Skeletal muscle tissue (tissue), 4 donors: ENCODE data around the gene MTUS2. TPM values are rescaled to one million over a fixed set of nuclear protein-coding genes. Genes with fewer than 3 reads are reported as not detected.
"Not testable (repeated sequence)": the region's sequence is repeated elsewhere in the genome, so short reads cannot be mapped to it uniquely, and the experiment has no call there.

Experiments used
- H3K27ac ChIP-seq: one replicate; pipeline ENCODE4 v1.7.0; 2013; ENCODE audit warnings: mild to moderate bottlenecking, low read depth, low read length, inconsistent platforms
- H3K27me3 ChIP-seq, 3 donors: one replicate each; pipeline ENCODE4 v1.7.0; 2013; ENCODE audit warnings: low read length in 3 of 3; ENCODE audit not compliant: control insufficient read depth in 3 of 3, insufficient read depth in 3 of 3
- H3K36me3 ChIP-seq, 3 donors: one replicate each; pipeline ENCODE4 v1.7.0; 2013; ENCODE audit warnings: low read length in 3 of 3; ENCODE audit not compliant: control insufficient read depth in 3 of 3, insufficient read depth in 3 of 3
- H3K4me1 ChIP-seq, 3 donors: one replicate each; pipeline ENCODE4 v1.7.0; 2013; ENCODE audit warnings: low read length in 3 of 3, mild to moderate bottlenecking in 3 of 3; ENCODE audit not compliant: control insufficient read depth in 3 of 3, insufficient read depth in 3 of 3
- H3K4me3 ChIP-seq, 3 donors: one replicate each; pipeline ENCODE4 v1.7.0; 2013; ENCODE audit warnings: low read length in 3 of 3
- H3K9ac ChIP-seq, 3 donors: one replicate each; pipeline ENCODE4 v1.7.0; 2013; ENCODE audit warnings: low read length in 3 of 3, mild to moderate bottlenecking in 3 of 3, moderate library complexity in 2 of 3, low read depth in 1 of 3
- H3K9me3 ChIP-seq, 3 donors: one replicate each; pipeline ENCODE4 v1.7.0; 2013; ENCODE audit warnings: low read length in 3 of 3; ENCODE audit not compliant: control insufficient read depth in 3 of 3
- total RNA-seq: library from RNA; depleted of rRNA; stranded (reverse); fragments of >200 nt; gene quantifications from one replicate; pipeline ENCODE4 v1.2.3, GENCODE V29; 2014
- donor health status: Osteomylitis.

Gene MTUS2
- total RNA-seq, 1 donor from 2014 or later, result 4.2 TPM

DNA sequence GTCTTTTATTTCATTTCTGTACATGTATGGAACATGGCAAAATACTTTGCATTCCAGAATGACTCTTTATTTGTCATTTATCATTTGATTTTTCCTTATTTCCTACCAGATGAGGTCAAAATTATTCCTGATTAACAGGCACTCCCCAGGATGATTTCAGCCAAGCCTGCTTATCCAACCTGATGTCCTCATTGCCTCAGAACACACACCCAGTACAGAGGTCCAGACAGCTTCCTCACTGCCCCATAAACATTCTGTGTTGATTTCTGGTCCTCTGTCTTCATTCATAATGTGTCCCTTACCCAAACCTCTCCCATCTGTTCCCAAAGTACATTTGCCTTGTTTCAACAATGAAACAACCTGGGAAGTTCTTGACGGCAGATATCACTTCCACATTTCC is 367.4 kb downstream of the MTUS2 start:
- Histone ChIP-seq H3K9me3 (peaks cover 0 to 10% (median 0%) of the 10 kb centered on the region in 3 donors), H3K4me3 (no peak overlapping the region), H3K27me3 (no peaks in the 10 kb centered on the region), H3K4me1 (no peaks in the 10 kb centered on the region), H3K27ac (no peak overlapping the region), H3K9ac (no peak overlapping the region), H3K36me3 (no peaks in the 10 kb centered on the region)

DNA sequence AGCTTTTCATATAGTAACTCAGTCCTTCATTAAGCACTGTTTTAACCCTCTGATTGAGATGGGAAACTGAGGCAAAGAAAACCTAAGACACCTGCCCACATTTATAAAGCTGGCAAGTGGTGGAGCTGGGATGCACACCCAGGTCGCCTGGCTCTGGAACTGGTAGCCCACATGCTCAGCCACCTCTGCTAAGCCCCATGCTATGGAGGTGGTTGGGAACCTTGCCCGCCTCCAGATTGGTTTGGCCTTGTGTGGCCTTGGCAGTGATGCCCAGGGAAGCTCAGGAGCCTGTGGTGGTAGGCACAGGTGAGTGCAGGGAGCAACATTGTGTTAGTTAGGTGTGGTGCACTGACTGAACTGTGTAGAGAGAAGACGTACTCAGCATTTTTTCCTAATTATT is 370.2 kb downstream of the MTUS2 start:
- Histone ChIP-seq H3K4me3 (no peak overlapping the region), H3K4me1 (no peaks in the 10 kb centered on the region), H3K9ac (no peak overlapping the region), H3K27ac (no peak overlapping the region), H3K9me3 (peaks cover 0 to under 1% (median 0%) of the 10 kb centered on the region in 3 donors), H3K36me3 (no peaks in the 10 kb centered on the region), H3K27me3 (no peaks in the 10 kb centered on the region)

DNA sequence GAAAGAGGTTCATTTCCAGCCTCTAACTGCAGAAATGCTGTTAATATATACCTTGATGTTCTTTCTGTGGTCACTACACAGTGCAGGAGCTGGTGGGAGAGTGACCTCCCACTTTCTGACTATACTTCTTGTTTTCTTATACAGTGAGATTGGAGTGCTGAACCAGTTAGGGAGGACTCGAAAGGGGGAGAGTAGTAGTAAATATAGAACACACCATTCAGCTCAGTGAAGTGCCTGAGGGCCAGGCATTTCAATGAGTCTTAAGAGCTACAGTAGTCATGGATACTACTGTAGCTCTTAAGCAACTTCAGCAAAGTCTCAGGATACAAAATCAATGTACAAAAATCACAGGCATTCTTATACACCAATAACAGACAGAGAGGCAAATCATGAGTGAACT is 372.9 kb downstream of the MTUS2 start:
- Histone ChIP-seq H3K4me3 (no peak overlapping the region), H3K9ac (no peak overlapping the region), H3K27me3 (no peaks in the 10 kb centered on the region), H3K9me3 (no peaks in the 10 kb centered on the region), H3K36me3 (no peaks in the 10 kb centered on the region), H3K4me1 (no peaks in the 10 kb centered on the region), H3K27ac (no peak overlapping the region)

DNA sequence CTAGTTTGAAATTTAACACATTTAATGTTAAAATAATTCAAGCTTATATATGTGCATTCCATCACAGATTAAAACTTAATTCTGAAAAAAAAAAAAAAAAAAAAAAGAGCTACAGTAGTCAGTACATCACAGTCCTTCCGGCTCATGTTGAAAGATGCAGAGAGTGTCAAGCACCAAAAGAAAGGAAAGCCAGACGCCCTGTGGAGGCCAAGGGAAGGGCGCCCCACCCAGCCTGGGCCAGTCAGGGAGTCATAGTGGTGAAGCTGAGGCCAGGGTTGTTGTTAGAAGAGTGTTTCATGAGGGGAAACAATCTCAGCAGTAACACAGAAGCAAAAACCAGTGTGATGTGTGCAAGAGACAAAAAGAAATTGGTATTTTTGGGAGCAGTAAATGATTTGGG is 375.3 kb downstream of the MTUS2 start:
- Histone ChIP-seq H3K27me3 (no peaks in the 10 kb centered on the region), H3K4me3 (no peak overlapping the region), H3K4me1 (no peaks in the 10 kb centered on the region), H3K9ac (no peak overlapping the region), H3K9me3 (no peaks in the 10 kb centered on the region), H3K27ac (no peak overlapping the region), H3K36me3 (no peaks in the 10 kb centered on the region)

DNA sequence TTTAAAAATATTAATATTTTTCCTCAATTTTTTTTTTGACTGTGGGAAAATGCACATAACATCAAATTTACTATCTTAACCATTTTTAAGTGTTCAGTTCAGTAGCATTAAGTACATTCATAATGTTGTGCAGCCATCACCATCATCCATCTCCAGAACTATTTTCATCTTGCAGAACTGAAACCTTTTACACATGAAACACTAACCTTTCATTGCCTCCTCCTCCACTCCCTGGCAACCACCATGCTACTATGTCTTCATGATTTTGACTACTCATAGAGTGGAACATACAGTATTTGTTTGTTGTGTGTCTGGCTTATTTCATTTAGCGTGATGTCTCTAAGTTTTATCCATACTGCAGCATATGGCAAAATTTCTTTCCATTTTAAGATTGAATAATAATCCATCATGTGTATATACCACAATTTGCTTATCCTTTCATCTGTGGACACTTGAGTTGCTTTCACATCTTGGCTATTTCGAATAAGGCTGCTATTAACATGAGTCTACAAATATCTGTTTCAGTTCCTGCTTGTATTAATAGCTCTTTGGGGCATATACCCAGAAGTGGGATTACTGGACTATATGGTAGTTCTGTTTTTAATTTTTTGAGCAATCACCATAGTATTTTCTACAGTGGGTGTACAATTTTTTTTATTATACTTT is 376.4 kb downstream of the MTUS2 start:
- Histone ChIP-seq H3K9ac (no peak overlapping the region), H3K36me3 (no peaks in the 10 kb centered on the region), H3K4me1 (no peaks in the 10 kb centered on the region), H3K9me3 (no peaks in the 10 kb centered on the region), H3K27me3 (no peaks in the 10 kb centered on the region), H3K27ac (no peak overlapping the region), H3K4me3 (no peak overlapping the region)

DNA sequence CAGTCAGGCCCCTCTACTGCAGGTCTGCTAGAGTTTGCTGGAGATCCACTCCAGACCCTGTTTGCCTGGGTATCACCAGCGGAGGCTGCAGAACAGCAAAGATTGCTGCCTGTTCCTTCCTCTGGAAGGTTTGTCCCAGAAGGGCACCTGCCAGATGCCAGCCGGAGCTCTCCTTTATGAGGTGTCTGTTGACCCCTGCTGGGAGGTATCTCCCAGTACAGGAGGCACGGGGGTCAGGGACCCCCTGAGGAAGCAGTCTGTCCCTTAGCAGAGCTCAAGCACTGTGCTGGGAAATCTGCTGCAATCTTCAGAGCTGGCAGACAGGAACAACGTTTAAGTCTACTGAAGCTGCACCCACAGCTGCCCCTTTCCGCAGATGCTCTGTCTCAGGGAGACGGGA is 382.6 kb downstream of the MTUS2 start:
- not testable (repeated sequence) for H3K4me1 ChIP-seq, H3K9me3 ChIP-seq, H3K27ac ChIP-seq, H3K36me3 ChIP-seq, H3K27me3 ChIP-seq, H3K4me3 ChIP-seq, H3K9ac ChIP-seq

DNA sequence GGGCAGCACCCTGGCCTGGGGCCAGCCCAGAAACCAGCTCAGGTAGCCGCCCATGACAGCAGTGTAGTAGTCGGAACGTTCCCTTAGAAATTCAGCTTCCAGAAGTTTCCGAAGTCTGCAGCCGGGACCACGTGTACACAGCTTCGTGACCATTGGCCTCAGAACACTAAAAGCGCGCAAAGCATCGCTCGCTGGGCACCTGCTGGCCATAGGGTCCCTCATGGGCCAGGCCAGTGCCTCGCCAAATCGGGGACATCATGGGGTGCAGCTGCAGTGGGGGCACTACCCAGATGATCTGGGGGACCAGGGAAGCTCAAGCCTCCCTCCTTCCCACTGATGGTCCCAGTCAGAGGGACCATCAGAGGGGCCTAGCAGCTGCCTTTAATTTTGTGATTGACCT is 384.5 kb downstream of the MTUS2 start:
- no peaks in the 10 kb centered on the region for H3K27me3 ChIP-seq
- H3K9ac ChIP-seq, result no peak overlapping the region
- no peaks in the 10 kb centered on the region for H3K36me3 ChIP-seq
- no peak overlapping the region for H3K27ac ChIP-seq
- H3K9me3 ChIP-seq, result no peaks in the 10 kb centered on the region
- H3K4me1 ChIP-seq, result no peaks in the 10 kb centered on the region
- no peak overlapping the region for H3K4me3 ChIP-seq

DNA sequence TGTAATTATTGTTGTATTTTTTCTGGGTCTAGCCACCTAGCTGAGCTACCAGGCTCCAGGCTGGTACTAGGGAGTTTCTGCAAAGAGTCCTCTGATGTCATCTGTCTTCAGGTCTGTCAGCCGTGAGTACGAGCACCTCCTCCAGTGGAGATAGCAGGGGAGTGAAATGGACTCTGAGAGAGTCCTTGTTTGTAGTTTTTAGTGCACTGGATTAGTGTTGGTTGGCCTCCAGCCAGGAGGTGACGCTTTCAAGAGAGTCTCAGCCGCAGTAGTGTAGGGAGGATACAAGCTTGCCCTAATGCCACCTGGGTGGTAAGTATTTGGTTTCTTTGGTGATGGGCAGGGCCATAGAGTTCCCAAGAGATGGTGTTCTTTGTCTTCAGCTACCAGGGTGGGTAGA is 390.5 kb downstream of the MTUS2 start:
- Histone ChIP-seq H3K4me1 (no peaks in the 10 kb centered on the region), H3K36me3 (no peaks in the 10 kb centered on the region), H3K9ac (no peak overlapping the region), H3K27me3 (no peaks in the 10 kb centered on the region), H3K27ac (no peak overlapping the region), H3K9me3 (no peaks in the 10 kb centered on the region), H3K4me3 (no peak overlapping the region)

DNA sequence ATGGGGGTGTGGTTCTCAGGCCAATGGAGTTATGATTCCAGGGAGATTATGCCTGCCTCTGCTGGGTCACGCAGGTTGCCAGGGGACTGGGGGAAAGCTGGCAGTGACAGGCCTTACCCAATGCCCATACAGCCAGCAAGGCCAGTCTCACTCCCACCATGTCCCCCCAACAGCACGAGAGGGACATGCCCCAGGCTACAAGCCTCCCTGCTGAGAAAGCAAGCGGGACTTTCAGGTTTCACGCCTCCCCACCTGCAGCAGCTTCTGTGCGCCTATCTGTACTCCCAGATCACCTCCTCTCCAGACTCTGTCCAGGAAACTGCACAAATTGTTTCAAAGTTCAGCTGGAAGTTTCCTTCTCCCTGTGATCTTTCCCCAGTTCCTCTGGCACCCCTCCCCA is 391.0 kb downstream of the MTUS2 start:
- not testable (repeated sequence) for H3K9me3 ChIP-seq, H3K9ac ChIP-seq, H3K4me1 ChIP-seq, H3K36me3 ChIP-seq, H3K4me3 ChIP-seq, H3K27me3 ChIP-seq, H3K27ac ChIP-seq

DNA sequence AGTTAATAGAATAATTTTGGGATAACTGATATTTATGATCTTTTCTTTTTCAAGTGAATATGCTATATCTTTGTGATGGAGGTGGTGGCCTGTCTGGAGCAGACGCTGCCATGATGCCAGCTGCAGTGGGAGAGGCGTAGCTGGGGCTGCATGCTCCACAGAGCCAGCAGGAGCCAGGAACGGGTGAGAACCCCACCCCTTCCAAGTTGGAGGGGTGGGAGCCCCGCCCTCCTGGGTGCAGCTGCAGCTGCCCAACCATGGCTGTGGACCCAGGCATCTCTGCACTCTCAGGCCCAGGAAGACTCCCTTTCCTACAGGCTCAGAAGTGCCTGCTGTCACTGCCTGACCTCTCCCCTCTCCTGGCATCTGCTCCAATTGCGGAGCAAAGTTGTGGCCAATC is 402.3 kb downstream of the MTUS2 start:
- Histone ChIP-seq H3K4me3 (no peak overlapping the region), H3K36me3 (no peaks in the 10 kb centered on the region), H3K9me3 (peaks cover 4 to 9% (median 4%) of the 10 kb centered on the region in 3 donors), H3K4me1 (no peaks in the 10 kb centered on the region), H3K27ac (no peak overlapping the region), H3K27me3 (peaks cover 0 to 4% (median 0%) of the 10 kb centered on the region in 3 donors), H3K9ac (no peak overlapping the region)
